Measurements from ENCODE around the gene SCN2A.

SCN2A gene

GRCh38 chr2:165239230-165239629 is at the start of gene SCN2A:
Gene SCN2A (plus strand): TSS chr2:165239414. CDS start chr2:165295824, 56,410 bp downstream.
- DNase-seq: peak; percentile 76

GRCh38 chr2:165191096-165191728 is 48.0 kb upstream of the SCN2A start:
- no peak for DNase-seq

GRCh38 chr2:165192729-165193128 is 46.5 kb upstream of the SCN2A start:
- no peak for DNase-seq

GRCh38 chr2:165193178-165193777 is 45.9 kb upstream of the SCN2A start:
- peak; percentile 41 for DNase-seq

- no peak for DNase-seq
These were observed 42.8 kb upstream of the SCN2A start for GRCh38 chr2:165196411-165196810.

GRCh38 chr2:165197346-165197745 is 41.9 kb upstream of the SCN2A start:
- no peak for DNase-seq

- DNase-seq: no peak
These were observed 41.0 kb upstream of the SCN2A start for GRCh38 chr2:165198181-165198580.

- DNase-seq: no peak
These were observed 37.0 kb upstream of the SCN2A start for GRCh38 chr2:165202239-165202638.

GRCh38 chr2:165203689-165204559 is 35.3 kb upstream of the SCN2A start, which contains the start of gene SCN3A:
Gene SCN3A (minus strand): TSS chr2:165204050. CDS start chr2:165176394, 27,656 bp downstream.
- peak; percentile 70 for DNase-seq

- no peak for DNase-seq
These were observed 33.3 kb upstream of the SCN2A start for GRCh38 chr2:165205865-165206264.

GRCh38 chr2:165208094-165208493 is 31.1 kb upstream of the SCN2A start:
- DNase-seq: no peak

GRCh38 chr2:165214093-165214492 is 25.1 kb upstream of the SCN2A start:
- no peak for DNase-seq

- DNase-seq: no peak
These were observed 19.7 kb upstream of the SCN2A start for GRCh38 chr2:165219481-165219880.

- no peak for DNase-seq
These were observed 14.3 kb upstream of the SCN2A start for GRCh38 chr2:165224941-165225340.

GRCh38 chr2:165227571-165227970 is 11.6 kb upstream of the SCN2A start:
- DNase-seq: no peak

GRCh38 chr2:165237056-165237455 is 2.2 kb upstream of the SCN2A start:
- DNase-seq: no peak

GRCh38 chr2:165238295-165238694 is 919 bp upstream of the SCN2A start:
- no peak for DNase-seq

GRCh38 chr2:165239856-165240515 is 772 bp downstream of the SCN2A start:
- no peak for DNase-seq

GRCh38 chr2:165240916-165241315 is 1.7 kb downstream of the SCN2A start:
- DNase-seq: no peak

- no peak for DNase-seq
These were observed 6.0 kb downstream of the SCN2A start for GRCh38 chr2:165245081-165245793.

- no peak for DNase-seq
These were observed 9.0 kb downstream of the SCN2A start for GRCh38 chr2:165248238-165248637.

GRCh38 chr2:165251366-165251765 is 12.2 kb downstream of the SCN2A start:
- DNase-seq: peak; percentile 19

GRCh38 chr2:165253178-165253577 is 14.0 kb downstream of the SCN2A start:
- DNase-seq: no peak

Data from NCI-H1436 (cell line).